HEK293T (cell line): ENCODE measurements around the gene HOXC5.

Experiments
- ARNT ChIP-seq: fragments of 450-650 bp; IDR thresholded peaks from 2 replicates; pipeline ENCODE4 v1.6.1; 2017; ENCODE audit warnings: mild to moderate bottlenecking
- BHLHE40 ChIP-seq: fragments of 450-650 bp; IDR thresholded peaks from 2 replicates; pipeline ENCODE4 v1.6.1; 2016; ENCODE audit warnings: mild to moderate bottlenecking, moderate library complexity, borderline replicate concordance
- CTBP1 ChIP-seq: fragments of 450-650 bp; IDR thresholded peaks from 2 replicates; pipeline ENCODE4 v1.6.1; 2016; ENCODE audit warnings: borderline replicate concordance
- FOXK2 ChIP-seq: fragments of 450-650 bp; IDR thresholded peaks from 2 replicates; pipeline ENCODE4 v1.6.1; 2016; ENCODE audit warnings: mild to moderate bottlenecking
- FOXM1 ChIP-seq: fragments of 450-650 bp; IDR thresholded peaks from 2 replicates; pipeline ENCODE4 v1.6.1; 2017; ENCODE audit warnings: mild to moderate bottlenecking, borderline replicate concordance
- HDGF ChIP-seq: fragments of 450-650 bp; IDR thresholded peaks from 2 replicates; pipeline ENCODE4 v1.6.1; 2017; ENCODE audit warnings: antibody characterized with exemption, borderline replicate concordance
- LEF1 ChIP-seq: fragments of 450-650 bp; IDR thresholded peaks from 2 replicates; pipeline ENCODE4 v1.6.1; 2017; ENCODE audit warnings: mild to moderate bottlenecking, borderline replicate concordance
- PKNOX1 ChIP-seq: fragments of 450-650 bp; IDR thresholded peaks from 2 replicates; pipeline ENCODE4 v1.6.1; 2016
- SUZ12 ChIP-seq: fragments of 450-650 bp; IDR thresholded peaks from 2 replicates; pipeline ENCODE4 v1.6.1; 2016; ENCODE audit warnings: mild to moderate bottlenecking

DNA sequence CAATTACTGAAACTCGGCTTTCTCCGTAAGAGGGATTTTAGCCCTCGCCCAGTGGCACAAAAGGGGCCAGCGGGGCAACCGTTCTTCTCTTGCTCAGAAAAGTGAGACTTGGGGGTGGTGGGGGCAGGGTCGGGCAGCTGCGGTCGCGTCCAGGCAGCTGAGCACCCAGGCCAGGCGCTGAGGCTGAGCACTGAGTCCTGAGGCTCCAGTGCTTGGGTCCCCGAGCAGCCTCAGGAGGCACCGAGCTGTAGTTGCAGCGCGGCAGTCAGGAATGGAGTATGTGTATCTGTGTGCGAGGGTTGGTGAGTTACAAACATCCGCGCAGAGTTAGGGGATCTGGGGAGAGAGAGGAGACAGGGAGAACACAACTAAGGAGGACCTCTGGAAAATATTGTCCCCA is 8.7 kb upstream of the HOXC5 start:
- TF ChIP-seq HDGF (no peak), PKNOX1 (no peak), LEF1 (no peak), CTBP1 (no peak), BHLHE40 (no peak), ARNT (no peak), FOXK2 (no peak), SUZ12 (no peak), FOXM1 (no peak)
